GM19351 (cell line): ENCODE measurements around the gene STXBP6.

Source experiments
- ATAC-seq: cut with Tn5 transposase; IDR thresholded peaks from one replicate; pipeline ENCODE4 v1.9.1; 2021; ENCODE audit warnings: mild to moderate bottlenecking, moderate library complexity; ENCODE audit not compliant: unreplicated experiment

STXBP6 gene

GRCh38 chr14:25049568-25050268 is at the start of gene STXBP6:
STXBP6 (minus strand) TSS chr14:25050147; CDS start chr14:24974818, 75,329 bp downstream.
- peak; percentile 73 for ATAC-seq

GRCh38 chr14:25097120-25097519 is 47.2 kb upstream of the STXBP6 start:
- ATAC-seq: no peak

- no peak for ATAC-seq
Measured at GRCh38 chr14:25095736-25096437, 45.9 kb upstream of the STXBP6 start.

- no peak for ATAC-seq
Measured at GRCh38 chr14:25094171-25094907, 44.4 kb upstream of the STXBP6 start.

- no peak for ATAC-seq
Measured at GRCh38 chr14:25092258-25092740, 42.4 kb upstream of the STXBP6 start.

GRCh38 chr14:25090716-25091454 is 40.9 kb upstream of the STXBP6 start:
- ATAC-seq: no peak

- ATAC-seq: no peak
Measured at GRCh38 chr14:25090256-25090655, 40.3 kb upstream of the STXBP6 start.

- ATAC-seq: no peak
Measured at GRCh38 chr14:25089496-25089895, 39.5 kb upstream of the STXBP6 start.

GRCh38 chr14:25086821-25087396 is 37.0 kb upstream of the STXBP6 start:
- no peak for ATAC-seq

GRCh38 chr14:25086081-25086480 is 36.1 kb upstream of the STXBP6 start:
- ATAC-seq: no peak

GRCh38 chr14:25080682-25081081 is 30.7 kb upstream of the STXBP6 start:
- ATAC-seq: no peak

GRCh38 chr14:25079311-25079710 is 29.4 kb upstream of the STXBP6 start:
- no peak for ATAC-seq

GRCh38 chr14:25074099-25074685 is 24.2 kb upstream of the STXBP6 start:
- no peak for ATAC-seq

- ATAC-seq: no peak
Measured at GRCh38 chr14:25069879-25070278, 19.9 kb upstream of the STXBP6 start.

- no peak for ATAC-seq
Measured at GRCh38 chr14:25067600-25067999, 17.7 kb upstream of the STXBP6 start.

GRCh38 chr14:25062022-25062321 is 12.0 kb upstream of the STXBP6 start:
- ATAC-seq: no peak

GRCh38 chr14:25056688-25057078 is 6.7 kb upstream of the STXBP6 start:
- no peak for ATAC-seq

- ATAC-seq: no peak
Measured at GRCh38 chr14:25055992-25056687, 6.2 kb upstream of the STXBP6 start.

GRCh38 chr14:25055005-25055404 is 5.1 kb upstream of the STXBP6 start:
- no peak for ATAC-seq

GRCh38 chr14:25053585-25053984 is 3.6 kb upstream of the STXBP6 start:
- no peak for ATAC-seq
